ENCODE data around the gene AOAH.
"Not testable (repeated sequence)": the region's sequence is repeated elsewhere in the genome, so short reads cannot be mapped to it uniquely, and the experiment has no call there.

AOAH gene

GRCh38 chr7:36506130-36506798 lies 218.0 kb downstream of the AOAH start:
- TF ChIP-seq ZNF70 (CRISPR knock-in tag; IDR thresholded peaks at IDR 0.05) (no peak), CSDC2 (CRISPR knock-in tag; IDR thresholded peaks at IDR 0.05) (no peak), CSRNP3 (CRISPR knock-in tag; IDR thresholded peaks at IDR 0.05) (no peak), OSR1 (CRISPR knock-in tag; IDR thresholded peaks at IDR 0.05) (no peak), TCF4 (CRISPR knock-in tag; IDR thresholded peaks at IDR 0.05; ENCODE audit: borderline replicate concordance) (no peak), ZC3H10 (CRISPR knock-in tag; IDR thresholded peaks at IDR 0.05) (no peak), ZFP3 (CRISPR knock-in tag; IDR thresholded peaks at IDR 0.05) (no peak), POU6F1 (CRISPR knock-in tag; IDR thresholded peaks at IDR 0.05; ENCODE audit: borderline replicate concordance, low read depth) (no peak), SNAI2 (CRISPR knock-in tag; IDR thresholded peaks at IDR 0.05) (no peak), BACH2 (CRISPR knock-in tag; IDR thresholded peaks at IDR 0.05; ENCODE audit: borderline replicate concordance) (no peak), PATZ1 (CRISPR knock-in tag; IDR thresholded peaks at IDR 0.05; ENCODE audit: borderline replicate concordance) (no peak), ISL1 (CRISPR knock-in tag; IDR thresholded peaks at IDR 0.05) (no peak), RARB (CRISPR knock-in tag; IDR thresholded peaks at IDR 0.05) (no peak), TSHZ2 (CRISPR knock-in tag; IDR thresholded peaks at IDR 0.05) (no peak), PPARA (CRISPR knock-in tag; IDR thresholded peaks at IDR 0.05; ENCODE audit: borderline replicate concordance) (no peak), ZNF565 (CRISPR knock-in tag; conservative IDR thresholded peaks at IDR 0.05; ENCODE audit: low read depth) (no peak)
- TF ChIP-seq, protein P1, sequence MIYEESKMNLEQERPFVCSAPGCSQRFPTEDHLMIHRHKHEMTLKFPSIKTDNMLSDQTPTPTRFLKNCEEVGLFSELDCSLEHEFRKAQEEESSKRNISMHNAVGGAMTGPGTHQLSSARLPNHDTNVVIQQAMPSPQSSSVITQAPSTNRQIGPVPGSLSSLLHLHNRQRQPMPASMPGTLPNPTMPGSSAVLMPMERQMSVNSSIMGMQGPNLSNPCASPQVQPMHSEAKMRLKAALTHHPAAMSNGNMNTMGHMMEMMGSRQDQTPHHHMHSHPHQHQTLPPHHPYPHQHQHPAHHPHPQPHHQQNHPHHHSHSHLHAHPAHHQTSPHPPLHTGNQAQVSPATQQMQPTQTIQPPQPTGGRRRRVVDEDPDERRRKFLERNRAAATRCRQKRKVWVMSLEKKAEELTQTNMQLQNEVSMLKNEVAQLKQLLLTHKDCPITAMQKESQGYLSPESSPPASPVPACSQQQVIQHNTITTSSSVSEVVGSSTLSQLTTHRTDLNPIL (CRISPR knock-in tag; IDR thresholded peaks at IDR 0.05; ENCODE audit: low read depth) = no peak
- ATAC-seq = no peak

- not testable (repeated sequence) for ATAC-seq
These were observed 219.7 kb downstream of the AOAH start for GRCh38 chr7:36504617-36505016.

DNA sequence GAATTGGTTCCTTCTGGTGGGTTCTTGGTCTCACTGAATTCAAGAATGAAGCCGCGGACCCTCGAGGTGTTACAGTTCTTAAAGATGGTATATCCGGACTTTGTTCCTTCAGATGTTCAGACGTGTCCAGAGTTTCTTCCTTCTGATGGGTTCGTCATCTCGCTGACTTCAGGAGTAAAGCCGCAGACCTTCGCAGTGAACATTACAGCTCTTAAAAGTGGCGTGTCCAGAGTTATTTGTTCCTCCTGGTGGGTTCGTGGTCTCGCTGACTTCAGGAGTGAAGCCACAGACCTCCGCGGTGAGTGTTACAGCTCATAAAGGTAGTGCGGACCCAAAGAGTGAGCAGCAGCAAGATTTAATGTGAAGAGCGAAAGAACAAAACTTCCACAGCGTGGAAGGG lies 220.1 kb downstream of the AOAH start:
- not testable (repeated sequence) for ATAC-seq

DNA sequence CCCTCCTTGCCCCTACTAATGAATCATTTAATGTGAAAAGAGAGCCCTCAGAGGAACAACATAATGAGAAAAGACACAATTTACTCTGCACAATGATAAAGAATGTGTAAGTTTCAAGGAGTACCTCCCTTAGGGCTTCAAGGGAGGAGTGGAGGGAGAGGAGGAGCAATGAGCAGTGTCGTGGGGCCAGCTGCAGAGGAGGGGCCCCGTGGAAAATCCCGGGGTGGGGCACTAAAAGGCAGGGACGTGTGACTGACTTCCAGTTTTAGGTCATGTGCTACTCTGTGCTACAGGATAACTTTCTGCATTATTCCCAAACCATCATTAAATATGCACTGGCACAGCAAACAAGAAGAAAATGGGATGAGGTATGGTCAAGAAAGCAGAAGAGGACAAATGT lies 226.5 kb downstream of the AOAH start:
- no peak for TF ChIP-seq ZNF70 (CRISPR knock-in tag; IDR thresholded peaks at IDR 0.05)
- TF ChIP-seq GLIS3 (CRISPR knock-in tag; IDR thresholded peaks at IDR 0.05) = no peak
- no peak for TF ChIP-seq PPARA (CRISPR knock-in tag; IDR thresholded peaks at IDR 0.05; ENCODE audit: borderline replicate concordance)
- TF ChIP-seq ZNF565 (CRISPR knock-in tag; conservative IDR thresholded peaks at IDR 0.05; ENCODE audit: low read depth) = no peak
- TF ChIP-seq ZC3H10 (CRISPR knock-in tag; IDR thresholded peaks at IDR 0.05) = no peak
- no peak for TF ChIP-seq TOX (CRISPR knock-in tag; IDR thresholded peaks at IDR 0.05; ENCODE audit: borderline replicate concordance)
- TF ChIP-seq OSR1 (CRISPR knock-in tag; IDR thresholded peaks at IDR 0.05) = no peak
- no peak for TF ChIP-seq ISL1 (CRISPR knock-in tag; IDR thresholded peaks at IDR 0.05)
- no peak for TF ChIP-seq ZFP30 (CRISPR knock-in tag; IDR thresholded peaks at IDR 0.05)
- ATAC-seq = no peak; the same call in 2 of the 3 replicates

DNA sequence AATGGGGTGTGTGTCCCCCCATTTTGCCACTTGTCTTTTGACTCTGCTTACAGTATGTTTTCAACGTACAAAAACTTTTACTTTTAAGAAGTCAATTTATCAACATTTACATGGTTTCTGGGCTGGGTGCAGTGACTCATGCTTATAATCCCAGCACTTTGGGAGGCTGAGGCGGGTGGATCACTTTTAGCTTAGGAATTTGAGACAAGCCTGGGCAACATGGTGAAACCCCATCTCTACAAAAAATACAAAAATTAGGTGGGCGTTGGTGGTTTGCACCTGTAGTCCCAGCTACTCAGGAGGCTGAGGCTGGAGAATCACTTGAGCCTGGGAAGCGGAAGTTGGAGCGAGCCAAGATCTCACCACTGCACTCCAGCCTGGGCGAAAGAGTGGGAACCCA lies 227.1 kb downstream of the AOAH start:
- not testable (repeated sequence) for ATAC-seq

Measured in SK-N-SH treated with all-trans-retinoic acid at 6 μM for 48 hours (cell line).